Purkinje cell (primary cell): ENCODE results near the gene AP5Z1. TPM values are rescaled to one million over a fixed set of nuclear protein-coding genes. Genes with fewer than 3 reads are reported as not detected.

ENCODE experiments used
- polyA plus RNA-seq: library from polyadenylated mRNA; unstranded; fragments of >200 nt; fragmentation: Nextera tagmentation; gene quantifications from 2 replicates; pipeline ENCODE4 v1.2.1, GENCODE V29; 2014

The AP5Z1 gene
- polyA plus RNA-seq, result 0.94 and 7.0 TPM in 2 replicates

GRCh38 chr7:4775250-4775847 is at the start of gene AP5Z1:
Gene AP5Z1, plus strand, starts transcription at chr7:4775623. Its CDS starts 93 bp downstream, at chr7:4775716.

Other genes with a start within 250 kb of the AP5Z1 start
- gene FOXK1, start 93.3 kb upstream of the AP5Z1 start, polyA plus RNA-seq, result 0.78 and 0.84 TPM in 2 replicates
- gene PAPOLB, start 86.4 kb downstream of the AP5Z1 start, polyA plus RNA-seq, result 0.13 TPM in 1 of 2 replicates, not detected in the other
- gene RADIL, start 108.1 kb downstream of the AP5Z1 start, polyA plus RNA-seq, result 0.32 and 0.52 TPM in 2 replicates
- gene MMD2, start 183.6 kb downstream of the AP5Z1 start, polyA plus RNA-seq, result 0.27 and 1.4 TPM in 2 replicates